Measurements from ENCODE around the gene PHACTR3.

PHACTR3 gene

DNA sequence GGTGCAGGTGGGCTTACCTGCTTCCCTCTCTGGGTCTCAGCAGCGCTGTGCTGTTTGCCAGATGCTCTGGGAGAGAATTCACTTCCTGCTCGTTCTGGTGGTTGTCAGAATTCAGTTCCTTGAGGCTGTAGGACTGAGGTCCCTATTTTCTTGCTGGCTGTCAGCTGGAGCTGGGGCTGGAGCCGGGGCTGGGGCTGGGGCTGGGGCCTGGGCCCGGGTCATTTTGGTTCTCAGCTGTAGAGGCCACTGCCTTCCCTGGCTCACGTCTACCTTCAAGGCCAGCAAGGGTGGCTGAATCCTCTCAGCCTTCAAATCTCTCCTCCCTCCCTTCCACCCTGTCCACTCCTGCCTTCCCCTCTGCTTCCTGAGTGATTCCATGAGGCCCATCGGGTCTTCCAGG is 16.8 kb upstream of the PHACTR3 start:
- TF ChIP-seq CTCF (IDR thresholded peaks at IDR 0.05) = no peak
- Histone ChIP-seq H3K4me3 (no peak overlapping the region), H3K4me1 (peaks cover 0 to 10% (median 4%) of the 10 kb centered on the region in 4 donors), H3K27ac (no peak overlapping the region), H3K36me3 (no peaks in the 10 kb centered on the region), H3K9me3 (peaks cover 0 to 18% (median 9%) of the 10 kb centered on the region in 3 donors), H3K27me3 (peaks cover 0 to 27% of the 10 kb centered on the region in 2 donors)
- DNase-seq = no peak
- intact Hi-C loops (cut with DNase I; ENCODE audit: low total_unique reads) = no loop called here

GRCh38 chr20:59588236-59588855 is 16.0 kb upstream of the PHACTR3 start:
- no peak for TF ChIP-seq CTCF (IDR thresholded peaks at IDR 0.05)
- peaks cover 0 to 27% of the 10 kb centered on the region in 2 donors for H3K27me3 ChIP-seq
- no peak for DNase-seq
- H3K9me3 ChIP-seq = peaks cover 0 to 18% (median 9%) of the 10 kb centered on the region in 3 donors
- H3K36me3 ChIP-seq = no peaks in the 10 kb centered on the region
- H3K4me1 ChIP-seq = peaks cover 0 to 5% (median under 1%) of the 10 kb centered on the region in 4 donors
- intact Hi-C loops (cut with DNase I; ENCODE audit: low total_unique reads) = no loop called here
- H3K27ac ChIP-seq = no peak overlapping the region
- H3K4me3 ChIP-seq = no peak overlapping the region

DNA sequence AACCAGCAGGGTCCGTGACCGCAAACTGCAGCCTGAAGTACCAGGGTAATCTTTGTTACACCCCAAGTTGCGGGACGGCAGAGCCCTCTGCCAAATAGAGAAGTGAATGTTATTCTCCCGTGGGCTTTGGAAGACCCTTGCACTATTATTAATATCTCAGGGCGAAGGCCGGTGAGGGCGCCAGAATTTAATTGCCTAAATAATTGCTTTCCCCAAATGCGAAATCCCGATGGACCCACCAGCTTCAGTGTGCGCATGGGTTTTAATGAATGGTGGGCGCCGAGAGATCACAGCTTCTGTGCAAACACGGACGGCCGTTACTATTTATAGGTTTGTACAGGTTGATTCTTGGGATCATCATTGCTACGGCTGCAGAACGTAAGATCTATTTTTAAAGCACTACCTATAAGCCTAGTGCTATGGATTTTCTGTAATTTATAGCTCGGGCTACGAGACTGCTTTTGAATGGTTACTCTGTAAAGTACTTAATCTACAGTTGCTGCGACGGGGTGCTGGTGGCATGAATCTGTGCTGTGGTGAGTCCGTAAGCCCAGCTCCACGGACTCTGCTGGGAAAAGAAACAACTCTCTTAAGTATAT is 15.2 kb upstream of the PHACTR3 start:
- no peak for TF ChIP-seq CTCF (IDR thresholded peaks at IDR 0.05)
- intact Hi-C loops (cut with DNase I; ENCODE audit: low total_unique reads) = no loop called here
- H3K4me1 ChIP-seq = no peaks in the 10 kb centered on the region
- no peak for DNase-seq
- peaks cover 0 to 25% of the 10 kb centered on the region in 2 donors for H3K27me3 ChIP-seq
- no peaks in the 10 kb centered on the region for H3K36me3 ChIP-seq
- H3K9me3 ChIP-seq = peaks cover 0 to 18% (median 9%) of the 10 kb centered on the region in 3 donors
- H3K4me3 ChIP-seq = no peak overlapping the region
- no peak overlapping the region for H3K27ac ChIP-seq

GRCh38 chr20:59591061-59591460 is 13.3 kb upstream of the PHACTR3 start:
- no peak for DNase-seq
- H3K4me1 ChIP-seq = no peaks in the 10 kb centered on the region
- H3K27me3 ChIP-seq = peaks cover 0 to 14% of the 10 kb centered on the region in 2 donors
- H3K36me3 ChIP-seq = no peaks in the 10 kb centered on the region
- TF ChIP-seq CTCF (IDR thresholded peaks at IDR 0.05) = no peak
- no peak overlapping the region for H3K4me3 ChIP-seq
- H3K9me3 ChIP-seq = peaks cover 0 to 18% (median 9%) of the 10 kb centered on the region in 3 donors
- intact Hi-C loops (cut with DNase I; ENCODE audit: low total_unique reads) = no loop called here
- no peak overlapping the region for H3K27ac ChIP-seq

DNA sequence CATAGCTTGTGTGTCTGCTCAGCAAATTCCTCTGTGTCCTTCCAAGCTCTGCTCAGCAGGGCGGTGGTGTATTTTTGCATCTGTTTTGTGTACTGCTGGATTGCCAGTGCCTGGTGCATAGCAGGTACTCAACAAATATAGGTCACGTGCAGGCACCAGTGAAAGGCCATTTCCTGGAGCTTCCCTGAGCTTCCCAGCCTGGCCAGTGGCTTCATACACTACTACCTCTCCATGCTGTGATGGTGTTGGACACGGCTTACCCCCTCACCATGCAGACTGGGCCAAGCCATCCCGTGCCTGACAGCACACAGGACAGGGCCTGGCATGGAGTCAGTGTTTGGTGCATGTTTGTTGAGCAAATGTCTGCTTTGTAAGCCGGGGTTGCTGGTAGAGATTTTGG is 7.7 kb upstream of the PHACTR3 start:
- Histone ChIP-seq H3K9me3 (no peaks in the 10 kb centered on the region), H3K4me3 (no peak overlapping the region), H3K27me3 (peaks cover 0 to 42% of the 10 kb centered on the region in 2 donors), H3K36me3 (no peaks in the 10 kb centered on the region), H3K4me1 (no peaks in the 10 kb centered on the region), H3K27ac (no peak overlapping the region)
- intact Hi-C loops (cut with DNase I; ENCODE audit: low total_unique reads) = no loop called here
- no peak for DNase-seq
- no peak for TF ChIP-seq CTCF (IDR thresholded peaks at IDR 0.05)

Data from tibial artery (tissue), 4 donors.